NOMO-1 treated with DMSO at 0.1 percent for 48 hours (cell line): ENCODE results near the gene DIP2C.
"Not testable (repeated sequence)": the region's sequence is repeated elsewhere in the genome, so short reads cannot be mapped to it uniquely, and the experiment has no call there.

Experiments used
- DNase-seq: peaks from one replicate; lab custom pipeline; 2025; ENCODE audit not compliant: unreplicated experiment; lab: John Stamatoyannopoulos, UW

Gene DIP2C

GRCh38 chr10:265816-266588, 423.5 kb downstream of the DIP2C start:
- not testable (repeated sequence) for DNase-seq

GRCh38 chr10:265074-265440, 424.4 kb downstream of the DIP2C start:
- not testable (repeated sequence) for DNase-seq

- not testable (repeated sequence) for DNase-seq
Measured at GRCh38 chr10:264160-265073, 425.1 kb downstream of the DIP2C start.

GRCh38 chr10:260819-261429, 428.5 kb downstream of the DIP2C start:
- DNase-seq: peak; percentile 24

- DNase-seq: no peak
Measured at GRCh38 chr10:251982-252582, 437.4 kb downstream of the DIP2C start.

- no peak for DNase-seq
Measured at GRCh38 chr10:248307-248706, 441.2 kb downstream of the DIP2C start.

GRCh38 chr10:247480-247879, 442.0 kb downstream of the DIP2C start:
- no peak for DNase-seq

GRCh38 chr10:246431-246830, 443.0 kb downstream of the DIP2C start:
- no peak for DNase-seq

GRCh38 chr10:244227-244626, 445.2 kb downstream of the DIP2C start:
- no peak for DNase-seq

GRCh38 chr10:241966-242643, 447.4 kb downstream of the DIP2C start:
- no peak for DNase-seq

- DNase-seq: no peak
Measured at GRCh38 chr10:241451-241850, 448.0 kb downstream of the DIP2C start.

GRCh38 chr10:239109-239508, 450.4 kb downstream of the DIP2C start:
- no peak for DNase-seq

- no peak for DNase-seq
Measured at GRCh38 chr10:235915-236314, 453.6 kb downstream of the DIP2C start.

GRCh38 chr10:234708-235406, 454.6 kb downstream of the DIP2C start:
- no peak for DNase-seq

- no peak for DNase-seq
Measured at GRCh38 chr10:232878-233277, 456.6 kb downstream of the DIP2C start.

- DNase-seq: no peak
Measured at GRCh38 chr10:232061-232460, 457.4 kb downstream of the DIP2C start.

- DNase-seq: no peak
Measured at GRCh38 chr10:230758-231157, 458.7 kb downstream of the DIP2C start.

GRCh38 chr10:228366-228765, 461.1 kb downstream of the DIP2C start:
- DNase-seq: no peak

- peak; percentile 21 for DNase-seq
Measured at GRCh38 chr10:227014-227413, 462.5 kb downstream of the DIP2C start.

GRCh38 chr10:226018-226417, 463.4 kb downstream of the DIP2C start:
- no peak for DNase-seq
